ENCODE data around the gene BUB1B.

DNA sequence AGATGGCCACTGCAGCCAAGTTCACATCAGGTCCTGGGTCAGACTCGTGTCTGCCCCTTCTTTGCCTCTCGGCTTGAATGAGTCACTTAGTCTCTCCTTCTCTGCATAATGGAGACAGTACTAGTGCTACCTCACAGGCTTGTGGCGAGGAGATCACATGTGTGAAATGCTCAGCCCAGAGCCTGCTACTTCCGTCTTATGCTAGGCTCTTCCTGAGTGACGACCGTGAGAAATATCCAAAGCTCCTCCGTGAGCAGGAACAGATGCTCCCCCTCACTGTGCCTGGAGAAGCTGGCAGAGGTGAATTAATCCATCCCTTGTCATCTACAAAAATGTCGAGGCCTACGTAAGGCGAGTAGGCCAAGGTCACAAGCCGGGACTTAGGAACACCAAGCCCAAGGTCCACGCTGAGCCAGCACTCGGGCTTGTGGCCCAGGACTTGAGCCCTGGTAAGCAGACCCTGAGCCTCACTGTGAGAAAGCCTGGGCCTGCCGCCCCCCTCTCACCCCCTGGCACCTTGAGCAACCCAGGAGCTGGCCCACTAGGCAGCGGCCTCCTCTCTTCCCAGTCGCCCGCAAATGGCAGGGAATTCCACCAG lies 95.9 kb downstream of the BUB1B start:
- TF ChIP-seq CTCF (IDR thresholded peaks at IDR 0.05; ENCODE audit: low read depth, low read length, poor library complexity, severe bottlenecking) (no peak), EZH2phosphoT487 (IDR thresholded peaks at IDR 0.05; ENCODE audit: borderline replicate concordance, low read length) (no peak)

Measured in DOHH2 (cell line).